NCI-H2171 treated with DMSO at 0.1 percent for 48 hours (cell line): ENCODE measurements around the gene VMAC.
"Not testable (repeated sequence)": the region's sequence is repeated elsewhere in the genome, so short reads cannot be mapped to it uniquely, and the experiment has no call there.

Experiments
- DNase-seq: peaks from one replicate; lab custom pipeline; 2025; lab: John Stamatoyannopoulos, UW

The VMAC gene, protein sequence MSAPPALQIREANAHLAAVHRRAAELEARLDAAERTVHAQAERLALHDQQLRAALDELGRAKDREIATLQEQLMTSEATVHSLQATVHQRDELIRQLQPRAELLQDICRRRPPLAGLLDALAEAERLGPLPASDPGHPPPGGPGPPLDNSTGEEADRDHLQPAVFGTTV

DNA sequence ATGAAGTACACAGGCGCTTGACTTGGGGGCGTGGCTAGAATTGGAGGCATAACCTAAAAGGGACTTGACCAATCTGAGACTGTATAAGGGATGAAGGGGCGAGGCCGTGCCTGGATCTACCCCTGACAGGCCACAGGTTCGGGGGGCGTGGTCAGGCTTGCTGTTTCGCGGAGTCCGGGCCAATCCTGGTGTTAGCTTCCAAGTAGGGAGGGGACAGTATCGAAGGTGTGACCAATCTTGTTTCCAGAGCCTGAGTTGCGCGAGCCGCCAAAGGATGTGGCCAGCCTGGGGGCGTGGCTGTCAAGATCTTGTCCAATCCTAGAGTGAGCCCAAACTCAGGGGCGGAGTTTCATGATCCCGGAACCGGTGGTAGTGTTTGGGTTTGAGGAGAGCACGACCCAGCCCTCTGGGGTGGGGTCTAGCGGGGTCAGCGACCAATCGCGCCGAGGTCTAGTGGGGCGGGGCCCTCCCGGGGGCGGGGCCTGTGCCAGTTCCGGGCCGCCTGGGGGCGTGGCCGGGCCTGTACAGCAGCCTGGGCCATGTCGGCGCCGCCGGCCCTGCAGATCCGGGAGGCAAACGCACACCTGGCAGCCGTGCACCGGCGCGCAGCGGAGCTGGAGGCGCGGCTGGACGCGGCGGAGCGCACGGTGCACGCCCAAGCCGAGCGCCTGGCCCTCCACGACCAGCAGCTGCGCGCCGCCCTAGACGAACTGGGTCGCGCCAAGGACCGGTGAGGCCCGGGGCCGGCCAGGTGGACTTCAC lies at the start of gene VMAC:
Gene VMAC (plus strand): TSS at position 521 of the 762 bp plus-strand sequence. CDS start 19 bp downstream, at position 540.
- DNase-seq = peak; percentile 100

DNA sequence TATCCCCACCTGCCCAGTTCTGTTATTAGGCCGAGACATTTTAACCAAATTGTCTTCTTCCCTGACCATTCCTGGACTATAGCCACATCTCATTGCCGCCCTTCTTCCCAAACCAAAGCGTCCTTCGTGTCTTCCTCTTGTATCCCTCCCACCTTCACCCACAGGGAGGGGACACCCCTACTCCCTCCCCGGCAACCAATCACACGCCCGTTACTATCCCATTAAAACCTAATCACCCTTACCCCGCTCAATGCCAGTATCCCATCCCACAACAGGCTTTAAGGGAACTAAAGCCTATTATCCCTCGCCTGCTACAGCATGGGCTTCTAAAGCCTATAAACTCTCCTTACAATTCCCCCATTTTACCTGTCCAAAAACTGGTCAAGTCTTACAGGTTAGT lies 49.5 kb upstream of the VMAC start:
- not testable (repeated sequence) for DNase-seq

DNA sequence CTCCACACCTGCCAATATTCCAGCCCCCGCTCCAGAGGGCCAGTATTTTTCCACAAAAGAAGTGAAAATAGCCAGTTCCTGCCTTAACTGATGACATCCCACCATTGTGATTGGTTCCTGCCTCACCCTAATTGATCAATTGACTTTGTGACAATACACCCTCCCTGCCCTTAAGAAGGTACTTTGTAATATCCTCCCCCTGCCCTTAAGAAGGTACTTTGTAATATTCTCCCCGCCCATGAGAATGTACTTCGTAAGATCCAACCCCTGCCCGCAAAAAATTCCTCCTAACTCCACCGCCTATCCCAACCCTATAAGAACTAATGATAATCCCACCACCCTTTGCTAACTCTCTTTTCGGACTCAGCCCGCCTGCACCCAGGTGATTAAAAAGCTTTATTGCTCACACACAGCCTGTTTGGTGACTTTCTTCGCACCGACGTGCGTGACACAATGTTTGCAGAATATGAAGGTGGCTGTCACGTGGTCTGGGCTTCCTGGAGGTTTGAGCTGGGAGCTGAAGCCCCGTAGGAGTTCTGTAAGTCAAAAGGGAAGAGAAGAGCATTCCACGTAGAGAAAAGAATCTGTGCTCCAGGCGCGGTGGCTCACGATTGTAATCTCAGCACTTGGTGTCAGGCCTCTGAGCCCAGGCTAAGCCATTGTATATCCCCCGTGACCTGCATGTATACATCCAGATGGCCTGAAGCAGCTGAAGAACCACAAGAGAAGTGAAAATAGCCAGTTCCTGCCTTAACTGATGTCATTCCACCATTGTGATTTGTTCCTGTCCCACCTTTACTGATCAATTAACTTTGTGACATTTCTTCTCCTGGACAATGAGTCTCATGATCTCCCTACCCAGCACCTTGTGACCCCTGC lies 47.2 kb upstream of the VMAC start:
- DNase-seq = no peak

DNA sequence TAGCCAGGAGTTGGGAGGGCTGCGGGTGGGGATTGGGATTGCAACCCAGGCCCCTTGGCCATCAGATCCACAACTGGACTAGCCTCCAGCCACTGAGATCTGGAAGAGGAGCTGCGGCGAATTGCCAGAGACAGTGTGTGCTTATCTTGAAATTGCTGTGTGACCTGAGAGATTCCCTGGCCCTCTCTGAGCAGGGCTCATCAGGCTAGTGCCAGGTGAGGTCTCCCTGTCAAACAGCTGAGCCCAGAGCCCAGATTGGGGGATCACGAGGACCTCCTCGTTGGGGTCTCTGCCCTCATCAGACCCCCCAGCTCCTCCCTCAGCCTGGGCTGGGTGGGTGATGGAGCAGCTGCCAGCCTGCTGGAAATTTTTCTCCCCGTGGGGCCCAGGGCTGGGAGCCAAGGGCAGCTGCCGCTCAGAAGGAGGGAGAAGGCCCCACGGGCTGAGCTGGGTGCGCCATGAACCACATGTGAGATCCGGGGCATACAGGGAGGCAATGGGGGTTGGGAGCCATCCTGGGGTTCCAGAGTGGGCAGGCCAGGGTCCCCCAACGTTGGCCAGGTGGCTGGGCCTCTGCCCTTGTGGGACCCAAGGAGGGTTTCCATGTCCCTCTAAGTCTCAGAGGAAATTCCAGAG lies 41.5 kb upstream of the VMAC start:
- no peak for DNase-seq

DNA sequence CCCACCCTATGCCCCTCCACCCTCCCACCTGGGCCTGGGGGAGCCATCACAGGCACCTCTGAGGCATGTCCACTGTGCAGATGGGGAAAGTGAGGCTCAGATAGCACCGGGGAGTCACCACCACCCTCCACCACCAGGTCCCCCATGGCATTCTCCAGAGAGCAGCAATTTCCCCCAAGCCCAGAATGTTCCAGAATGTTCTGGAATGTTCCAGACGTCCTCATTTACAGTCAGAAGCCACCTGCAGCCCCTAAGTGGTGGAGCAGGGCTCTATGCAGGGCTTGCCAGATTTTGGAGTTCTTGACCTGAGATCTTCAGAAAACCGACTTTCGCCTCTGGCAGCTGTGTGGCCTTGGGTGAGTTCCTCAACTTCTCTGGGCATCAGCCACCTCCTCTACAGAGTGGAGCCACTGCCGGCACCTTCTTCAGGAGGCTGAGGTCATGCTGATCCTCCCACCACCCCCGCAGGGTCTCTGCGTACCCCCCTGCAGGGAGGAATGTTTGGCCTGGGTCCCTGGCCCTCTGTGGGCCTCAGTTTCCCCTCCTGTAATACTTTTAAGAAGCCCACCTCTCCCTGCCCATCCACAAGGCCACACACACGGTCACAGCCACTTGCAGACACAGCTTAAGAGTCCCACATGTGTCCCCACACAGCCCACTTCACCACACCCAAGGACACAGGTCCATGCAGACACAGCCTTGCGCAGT lies 40.5 kb upstream of the VMAC start:
- DNase-seq = no peak

DNA sequence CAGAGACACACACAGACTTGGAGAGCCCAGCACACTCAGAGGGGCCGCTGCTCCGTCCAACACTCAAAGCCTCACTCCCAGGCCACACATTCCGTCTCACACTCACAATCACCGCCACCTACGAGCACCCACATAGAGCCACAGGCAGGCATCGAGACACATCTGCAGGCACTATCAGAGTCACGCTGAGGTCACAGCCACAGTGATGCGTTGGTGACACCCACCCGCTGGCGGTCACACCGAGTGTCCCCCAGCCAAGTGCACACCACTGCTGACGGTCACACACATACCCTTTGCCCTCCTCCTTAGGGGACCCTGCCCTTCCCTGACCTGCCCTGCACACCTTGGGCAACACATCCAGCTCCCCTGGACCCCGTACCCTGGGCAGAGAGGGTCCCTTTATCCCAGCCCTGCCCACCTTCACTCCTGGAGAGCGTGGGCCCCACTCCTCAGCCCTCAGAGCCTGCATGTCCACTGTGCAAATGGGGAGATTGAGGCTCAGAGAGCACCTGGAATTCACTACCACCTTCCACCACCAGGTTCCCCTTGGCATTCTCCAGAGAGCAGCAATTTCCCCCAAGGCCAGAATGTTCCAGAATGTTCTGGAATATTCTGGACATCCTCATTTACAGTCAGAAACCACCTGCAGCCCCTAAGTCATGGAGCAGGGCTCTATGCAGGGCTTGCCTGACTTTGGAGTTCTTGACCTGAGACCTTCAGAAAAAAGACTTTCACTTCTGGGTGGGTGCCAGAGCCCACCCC lies 39.8 kb upstream of the VMAC start:
- DNase-seq = no peak

DNA sequence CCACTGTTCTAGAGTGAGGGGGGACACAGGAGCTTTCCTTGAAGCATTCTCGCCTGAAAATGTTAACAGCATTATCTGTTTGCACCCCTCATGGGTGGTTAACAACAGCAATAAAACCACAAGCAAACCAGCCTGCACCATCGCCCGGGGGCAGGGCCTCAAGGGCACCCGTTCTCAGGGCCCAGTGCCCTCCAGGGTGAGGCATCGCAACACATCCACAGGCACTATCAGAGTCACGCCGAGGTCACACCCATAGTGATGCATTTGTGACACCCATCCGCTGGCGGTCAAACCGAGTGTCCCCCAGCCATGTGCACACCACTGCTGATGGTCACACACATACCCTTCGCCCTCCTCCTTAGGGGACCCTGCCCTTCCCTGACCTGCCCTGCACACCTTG lies 38.9 kb upstream of the VMAC start:
- DNase-seq = no peak

DNA sequence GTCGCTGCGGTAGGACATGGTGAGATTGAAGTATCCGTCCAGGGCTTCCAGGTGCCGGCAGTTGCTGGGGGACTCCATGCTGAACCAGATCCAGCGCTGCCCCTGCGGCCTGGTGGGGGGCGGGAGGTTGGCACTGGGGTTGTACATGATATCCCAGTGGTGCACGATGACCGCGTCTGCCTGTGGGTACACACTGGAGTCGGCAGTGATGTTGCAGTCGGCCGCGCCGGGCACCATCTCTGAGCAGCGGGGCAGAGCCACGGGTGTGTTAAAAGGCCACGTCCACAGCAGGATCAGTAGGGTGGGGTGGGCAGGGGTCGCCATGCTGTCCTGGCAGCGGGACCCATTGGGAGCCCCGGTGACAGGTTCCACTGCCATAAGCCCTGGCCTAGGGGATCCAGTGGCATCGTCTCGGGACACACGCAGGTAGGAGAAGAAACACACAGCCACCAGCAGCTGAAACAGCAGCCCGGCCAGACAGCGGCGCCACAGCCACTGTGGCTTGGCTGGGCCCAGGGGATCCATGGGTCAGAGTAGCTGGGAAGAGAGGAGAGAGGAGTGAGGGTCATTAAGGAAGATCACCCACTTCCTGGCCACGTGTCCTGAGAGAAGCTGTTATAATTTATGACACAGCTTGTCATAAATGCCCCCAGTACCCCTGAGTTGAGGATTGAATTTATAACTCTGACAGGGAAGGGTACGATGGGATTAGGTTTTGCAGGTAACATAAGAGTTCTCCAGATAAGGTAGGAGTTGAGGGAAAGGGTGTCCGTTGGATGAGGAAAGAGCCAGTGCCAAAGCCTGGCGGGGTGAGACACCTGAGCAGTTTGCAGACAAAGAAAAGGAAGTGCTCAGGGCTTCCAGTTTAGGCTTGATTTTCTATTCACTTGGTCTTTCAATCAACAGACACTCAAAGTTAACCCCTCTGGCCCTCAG lies 37.2 kb upstream of the VMAC start:
- no peak for DNase-seq

DNA sequence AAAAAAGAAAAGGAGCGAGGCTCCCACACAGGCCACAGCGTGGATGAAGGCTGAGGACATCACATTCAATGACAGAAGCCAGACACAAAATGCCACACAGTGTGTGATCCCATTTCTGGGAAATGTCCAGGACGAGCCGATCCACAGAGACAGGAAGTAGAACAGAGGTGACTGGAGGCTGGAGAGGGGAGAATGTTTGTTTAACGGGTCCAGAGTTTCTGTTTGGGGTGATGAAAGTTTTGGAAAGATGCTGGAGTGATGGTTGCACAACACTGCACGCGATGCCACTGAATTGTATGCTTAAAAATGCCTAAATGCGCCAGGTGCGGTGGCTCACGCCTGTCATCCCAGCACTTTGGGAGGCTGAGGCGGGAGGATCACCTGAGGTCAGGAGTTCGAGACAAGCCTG lies 33.7 kb upstream of the VMAC start:
- no peak for DNase-seq

DNA sequence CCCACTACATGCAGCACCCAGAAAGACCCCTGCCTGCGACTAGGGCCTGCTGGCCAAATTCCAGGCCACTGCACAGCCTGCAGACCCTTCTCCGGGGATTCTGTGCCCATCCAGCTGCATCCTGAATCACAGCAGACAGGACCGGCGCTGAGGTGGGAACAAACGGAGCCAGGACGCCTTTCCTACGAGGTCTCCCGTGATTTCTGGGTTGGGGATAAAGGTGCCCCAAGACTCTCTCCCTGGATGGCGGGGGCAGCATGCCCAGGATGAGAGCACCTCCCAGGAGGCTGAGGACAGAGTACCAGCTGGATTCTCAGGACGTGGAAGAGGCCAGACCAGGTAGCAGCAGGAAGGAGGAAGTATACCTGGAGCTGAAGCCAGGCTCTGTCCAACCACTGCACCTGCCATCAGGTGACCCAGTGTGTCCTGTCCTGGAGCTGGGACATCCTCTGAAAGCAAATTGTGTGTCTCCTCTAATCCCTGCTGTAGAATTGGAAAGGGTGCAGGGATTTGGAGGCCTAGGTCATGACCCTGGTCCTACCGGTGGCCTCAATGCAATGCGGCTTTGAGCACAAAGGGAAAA lies 31.0 kb upstream of the VMAC start:
- no peak for DNase-seq

DNA sequence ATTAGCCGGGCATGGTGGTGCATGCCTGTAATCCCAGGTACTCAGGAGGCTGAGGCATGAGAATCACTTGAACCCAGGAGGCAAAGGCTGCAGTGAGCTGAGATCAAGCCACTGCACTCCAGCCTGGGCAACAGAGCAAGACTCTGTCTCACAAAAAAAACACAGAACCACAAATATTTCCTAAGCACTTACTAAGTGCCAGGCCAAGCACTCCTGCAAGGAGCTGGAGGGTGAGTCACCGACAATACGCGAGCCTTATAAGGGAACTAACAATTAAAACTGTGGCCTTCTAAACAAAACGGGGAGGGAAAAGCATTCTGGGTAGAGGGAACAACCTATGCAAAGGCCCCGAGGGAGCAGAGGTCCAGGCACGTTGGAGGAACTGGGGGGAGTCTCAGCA lies 30.2 kb upstream of the VMAC start:
- not testable (repeated sequence) for DNase-seq

DNA sequence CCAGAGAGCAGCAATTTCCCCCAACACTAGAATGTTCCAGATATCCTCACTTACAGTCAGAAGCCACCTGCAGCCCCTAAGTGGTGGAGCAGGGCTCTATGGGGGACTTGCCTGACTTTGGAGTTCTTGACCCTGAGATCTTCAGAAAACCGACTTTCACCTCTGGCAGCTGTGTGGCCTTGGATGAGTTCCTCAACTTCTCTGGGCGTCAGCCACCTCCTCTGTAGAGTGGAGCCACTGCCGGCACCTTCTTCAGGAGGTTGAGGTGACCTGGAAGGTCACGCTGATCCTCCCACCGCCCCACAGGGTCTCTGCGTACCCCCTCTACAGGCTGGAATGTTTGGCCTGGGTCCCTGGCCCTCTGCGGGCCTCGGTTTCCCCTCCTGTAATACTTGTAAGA lies 27.2 kb upstream of the VMAC start:
- DNase-seq = peak; percentile 26

DNA sequence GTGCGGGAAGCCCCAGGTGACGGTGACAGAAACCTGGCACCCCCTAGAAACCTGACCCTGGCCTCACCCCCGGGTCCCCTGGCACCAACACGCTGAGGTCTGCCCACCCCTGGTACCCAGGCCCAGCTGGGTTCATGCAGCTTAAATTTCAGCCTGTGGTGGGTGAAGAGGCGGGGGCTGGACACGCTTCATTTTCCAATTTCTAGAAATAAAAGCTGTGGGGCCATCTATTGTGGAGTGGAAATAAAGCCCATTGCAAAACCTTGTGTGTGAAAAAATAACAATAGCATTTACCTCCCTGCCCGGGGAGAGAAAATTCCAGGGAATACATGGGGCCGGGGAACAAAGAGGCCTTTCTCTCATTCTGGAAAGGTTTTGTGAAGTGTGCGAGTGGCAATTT lies 26.8 kb upstream of the VMAC start:
- DNase-seq = peak; percentile 44

DNA sequence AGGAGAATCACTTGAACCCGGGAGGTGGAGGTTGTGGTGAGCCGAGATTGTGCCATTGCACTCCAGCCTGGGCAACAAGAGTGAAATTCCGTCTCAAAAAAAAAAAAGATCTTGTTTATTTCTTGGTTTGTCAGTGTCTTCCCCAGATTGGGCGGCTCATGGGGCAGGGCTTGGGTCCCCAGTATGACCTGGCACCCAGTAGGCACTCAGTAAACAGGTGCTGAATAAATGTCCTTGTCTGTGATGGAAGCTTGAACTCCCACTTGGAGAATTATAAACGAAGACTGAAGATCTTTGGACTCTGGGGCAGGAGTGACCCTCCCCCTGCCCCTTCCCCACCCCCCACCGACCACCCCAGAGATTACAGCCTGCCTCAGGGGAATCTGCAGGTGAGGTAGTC lies 24.5 kb upstream of the VMAC start:
- no peak for DNase-seq

DNA sequence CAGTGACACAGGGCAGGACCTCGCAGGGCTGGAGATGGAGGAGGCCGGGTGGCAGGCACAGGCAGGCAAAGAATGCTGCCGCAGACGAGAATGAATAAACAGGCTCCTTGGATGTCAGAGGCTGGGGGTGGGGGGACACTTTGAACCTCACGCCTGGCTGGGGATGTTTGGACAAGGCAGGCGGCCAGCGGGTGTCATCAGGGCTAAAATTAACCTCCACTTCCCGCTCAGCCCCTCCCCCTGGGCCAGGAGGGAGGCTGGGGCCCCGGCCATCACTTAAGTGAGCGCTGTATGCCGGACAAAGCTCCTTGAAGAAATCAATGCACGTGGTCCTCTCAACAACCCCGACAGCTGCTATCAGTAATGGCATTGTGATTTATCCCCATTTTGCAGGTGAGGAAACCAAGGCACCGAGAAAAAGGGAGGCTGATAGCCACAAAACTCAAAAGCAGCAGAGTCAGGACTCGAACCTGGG lies 24.0 kb upstream of the VMAC start:
- no peak for DNase-seq

DNA sequence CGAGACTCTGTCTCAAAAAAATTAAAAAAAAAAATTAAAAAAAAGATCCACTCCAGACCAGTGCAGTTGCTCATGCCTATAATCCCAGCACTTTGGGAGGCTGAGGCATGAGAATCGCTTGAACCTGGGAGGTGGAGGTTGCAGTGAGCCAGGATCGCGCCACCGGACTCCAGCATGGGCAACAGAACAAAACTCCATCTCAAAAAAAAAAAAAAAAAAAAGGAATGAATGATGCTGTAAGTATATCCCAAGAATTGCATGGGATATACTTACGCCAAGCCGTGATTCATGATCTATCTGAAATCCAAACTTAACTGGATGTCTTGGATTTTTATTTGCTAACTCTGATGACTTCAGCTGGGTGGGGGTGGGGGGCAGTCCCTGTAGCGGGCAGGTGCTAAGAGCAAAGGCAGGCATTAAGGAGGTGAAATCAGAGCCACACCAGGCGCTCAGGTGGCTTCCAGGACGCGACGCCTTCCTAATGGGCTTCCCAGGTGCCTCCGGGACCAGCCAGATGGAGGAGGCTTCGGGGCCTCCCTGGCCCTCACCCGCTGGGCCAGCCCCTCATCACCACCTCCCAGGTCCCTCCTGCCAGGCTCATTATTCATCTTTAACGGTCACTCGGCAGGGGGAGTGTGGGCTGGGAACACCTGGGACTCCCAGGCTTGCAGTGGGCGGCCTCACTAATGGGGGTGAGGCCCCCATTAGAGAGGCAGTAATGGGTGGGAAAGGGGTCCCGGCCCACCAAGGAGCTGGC lies 23.0 kb upstream of the VMAC start:
- peak; percentile 88 for DNase-seq

DNA sequence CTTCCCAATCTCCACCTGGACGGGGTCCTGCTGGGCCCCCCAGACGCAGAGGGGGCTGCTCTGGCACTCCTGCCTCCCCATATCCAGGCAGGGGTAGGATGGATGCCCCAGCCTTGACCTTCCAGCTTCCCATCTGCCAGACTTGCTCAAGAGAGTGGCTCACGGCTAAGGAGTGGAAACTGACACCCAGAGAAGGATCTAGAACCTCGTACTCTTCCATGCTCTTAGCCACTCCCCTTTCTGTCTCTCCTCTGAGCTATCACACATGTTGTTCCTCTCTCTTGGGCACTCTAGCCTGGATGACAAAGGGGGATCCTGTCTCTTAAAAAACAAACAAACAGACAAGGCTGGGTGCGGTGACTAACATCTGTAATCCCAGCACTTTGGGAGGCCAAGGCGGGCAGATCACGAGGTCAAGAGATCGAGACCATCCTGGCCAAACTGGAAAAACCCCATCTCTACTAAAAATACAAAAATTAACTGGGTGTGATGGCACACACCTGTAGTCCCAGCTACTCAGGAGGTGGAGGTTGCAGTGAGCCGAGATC lies 22.2 kb upstream of the VMAC start:
- peak; percentile 73 for DNase-seq

DNA sequence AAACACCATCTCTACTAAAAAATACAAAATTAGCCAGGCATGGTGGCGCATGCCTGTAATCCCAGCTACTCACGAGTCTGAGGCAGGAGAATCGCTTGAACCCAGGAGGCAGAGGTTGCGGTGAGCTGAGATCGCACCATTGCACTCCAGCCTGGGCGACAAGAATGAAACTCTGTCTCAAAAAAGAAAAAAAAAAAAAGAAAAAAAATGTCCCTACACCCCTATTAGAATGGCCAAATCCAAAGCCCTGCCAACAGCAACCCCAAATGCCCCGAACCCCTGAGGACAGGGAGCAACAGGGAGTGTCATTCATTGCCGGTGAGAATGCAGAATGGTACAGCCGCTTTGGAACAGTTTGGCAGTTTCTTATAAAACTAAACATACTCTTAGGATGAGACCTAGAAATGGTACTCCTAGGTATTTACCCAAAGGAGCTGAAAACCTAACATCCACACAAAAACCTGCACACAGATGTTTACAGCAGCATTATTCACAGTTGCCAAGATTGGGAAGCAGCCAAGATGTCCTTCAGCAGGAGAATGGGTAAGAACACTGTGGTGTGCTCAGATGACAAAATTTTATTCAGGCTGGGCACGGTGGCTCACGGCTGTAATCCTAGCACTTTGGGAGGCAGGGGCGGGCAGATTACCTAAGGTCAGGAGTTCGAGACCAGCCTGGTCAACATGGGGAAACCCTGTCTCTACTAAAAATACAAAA lies 21.4 kb upstream of the VMAC start:
- DNase-seq = peak; percentile 65
